ENCODE data around the gene SLC5A5.

- TF ChIP-seq, protein P1, sequence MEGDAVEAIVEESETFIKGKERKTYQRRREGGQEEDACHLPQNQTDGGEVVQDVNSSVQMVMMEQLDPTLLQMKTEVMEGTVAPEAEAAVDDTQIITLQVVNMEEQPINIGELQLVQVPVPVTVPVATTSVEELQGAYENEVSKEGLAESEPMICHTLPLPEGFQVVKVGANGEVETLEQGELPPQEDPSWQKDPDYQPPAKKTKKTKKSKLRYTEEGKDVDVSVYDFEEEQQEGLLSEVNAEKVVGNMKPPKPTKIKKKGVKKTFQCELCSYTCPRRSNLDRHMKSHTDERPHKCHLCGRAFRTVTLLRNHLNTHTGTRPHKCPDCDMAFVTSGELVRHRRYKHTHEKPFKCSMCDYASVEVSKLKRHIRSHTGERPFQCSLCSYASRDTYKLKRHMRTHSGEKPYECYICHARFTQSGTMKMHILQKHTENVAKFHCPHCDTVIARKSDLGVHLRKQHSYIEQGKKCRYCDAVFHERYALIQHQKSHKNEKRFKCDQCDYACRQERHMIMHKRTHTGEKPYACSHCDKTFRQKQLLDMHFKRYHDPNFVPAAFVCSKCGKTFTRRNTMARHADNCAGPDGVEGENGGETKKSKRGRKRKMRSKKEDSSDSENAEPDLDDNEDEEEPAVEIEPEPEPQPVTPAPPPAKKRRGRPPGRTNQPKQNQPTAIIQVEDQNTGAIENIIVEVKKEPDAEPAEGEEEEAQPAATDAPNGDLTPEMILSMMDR (IDR thresholded peaks at IDR 0.05) = no peak
- no peak for TF ChIP-seq POLR2AphosphoS5 (IDR thresholded peaks at IDR 0.05)
- no peak for TF ChIP-seq POLR2A (IDR thresholded peaks at IDR 0.05)
- TF ChIP-seq EP300 (IDR thresholded peaks at IDR 0.05) = no peak
Observed at GRCh38 chr19:17866964-17867486, 4.7 kb upstream of the SLC5A5 start.
